Osteocyte (in vitro differentiated cells): ENCODE data around the gene CDH4. TPM values are rescaled to one million over a fixed set of nuclear protein-coding genes. Genes with fewer than 3 reads are reported as not detected.

ENCODE experiments used
- DNase-seq: peaks from one replicate; pipeline ENCODE4 v3.0.0; 2021; ENCODE audit warnings: mixed read lengths; ENCODE audit not compliant: unreplicated experiment; ENCODE audit errors: extremely low spot score
- H3K27ac Mint-ChIP-seq: one replicate; pipeline ENCODE4 v1.8.0; 2021; ENCODE audit warnings: mild to moderate bottlenecking, mixed read lengths; ENCODE audit not compliant: unreplicated experiment
- H3K27me3 Mint-ChIP-seq: one replicate; pipeline ENCODE4 v1.8.0; 2021; ENCODE audit warnings: mixed read lengths; ENCODE audit not compliant: unreplicated experiment
- H3K36me3 Mint-ChIP-seq: one replicate; pipeline ENCODE4 v1.8.0; 2021; ENCODE audit warnings: mixed read lengths; ENCODE audit not compliant: unreplicated experiment
- H3K4me1 Mint-ChIP-seq: one replicate; pipeline ENCODE4 v1.8.0; 2021; ENCODE audit warnings: mixed read lengths; ENCODE audit not compliant: unreplicated experiment
- H3K4me3 Mint-ChIP-seq: one replicate; pipeline ENCODE4 v1.8.0; 2021; ENCODE audit warnings: mild to moderate bottlenecking, moderate library complexity, mixed read lengths; ENCODE audit not compliant: unreplicated experiment
- H3K9me3 Mint-ChIP-seq: one replicate; pipeline ENCODE4 v1.8.0; 2021; ENCODE audit warnings: mixed read lengths; ENCODE audit not compliant: unreplicated experiment
- CTCF ChIP-seq: fragments of 200-600 bp; sonication (generic); IDR thresholded peaks from 2 replicates; pipeline ENCODE4 v1.5.0; 2021; ENCODE audit warnings: antibody characterized with exemption, mild to moderate bottlenecking, moderate library complexity
- total RNA-seq: library from RNA; stranded (reverse); gene quantifications from 2 replicates; pipeline ENCODE4 v1.2.1, GENCODE V29; 2021

CDH4 gene
- total RNA-seq, 1 donor from 2014 or later = 1.3 TPM

- no peak overlapping the region for H3K4me3 Mint-ChIP-seq
- TF ChIP-seq CTCF = no peak
- H3K27me3 Mint-ChIP-seq = no peaks in the 10 kb centered on the region
- H3K27ac Mint-ChIP-seq = no peak overlapping the region
- no peaks in the 10 kb centered on the region for H3K36me3 Mint-ChIP-seq
- peaks cover 6% of the 10 kb centered on the region for H3K9me3 Mint-ChIP-seq
- DNase-seq = no peak
- H3K4me1 Mint-ChIP-seq = no peaks in the 10 kb centered on the region
Measured at GRCh38 chr20:61378694-61379355, 126.8 kb downstream of the CDH4 start.

GRCh38 chr20:61379898-61380544 is 128.0 kb downstream of the CDH4 start:
- Mint-ChIP-seq H3K9me3 (peaks cover 10% of the 10 kb centered on the region), H3K27me3 (no peaks in the 10 kb centered on the region), H3K36me3 (no peaks in the 10 kb centered on the region), H3K4me1 (no peaks in the 10 kb centered on the region), H3K4me3 (no peak overlapping the region), H3K27ac (no peak overlapping the region)
- TF ChIP-seq CTCF = no peak
- DNase-seq = no peak

GRCh38 chr20:61380545-61380915 is 128.5 kb downstream of the CDH4 start:
- no peak for DNase-seq
- Mint-ChIP-seq H3K4me1 (no peaks in the 10 kb centered on the region), H3K9me3 (peaks cover 10% of the 10 kb centered on the region), H3K4me3 (no peak overlapping the region), H3K36me3 (no peaks in the 10 kb centered on the region), H3K27ac (no peak overlapping the region), H3K27me3 (no peaks in the 10 kb centered on the region)
- TF ChIP-seq CTCF = no peak

- Mint-ChIP-seq H3K4me3 (no peak overlapping the region), H3K27me3 (no peaks in the 10 kb centered on the region), H3K27ac (no peak overlapping the region), H3K9me3 (peaks cover 10% of the 10 kb centered on the region), H3K36me3 (no peaks in the 10 kb centered on the region), H3K4me1 (no peaks in the 10 kb centered on the region)
- TF ChIP-seq CTCF = no peak
- no peak for DNase-seq
Measured at GRCh38 chr20:61382194-61382593, 130.1 kb downstream of the CDH4 start.

GRCh38 chr20:61385296-61385695 is 133.2 kb downstream of the CDH4 start:
- Mint-ChIP-seq H3K4me3 (no peak overlapping the region), H3K27me3 (no peaks in the 10 kb centered on the region), H3K9me3 (peaks cover 14% of the 10 kb centered on the region), H3K36me3 (no peaks in the 10 kb centered on the region), H3K27ac (no peak overlapping the region), H3K4me1 (no peaks in the 10 kb centered on the region)
- TF ChIP-seq CTCF = no peak
- no peak for DNase-seq
